HL-60/S4 (cell line): ENCODE results near the gene SUGCT.
"Not testable (repeated sequence)": the region's sequence is repeated elsewhere in the genome, so short reads cannot be mapped to it uniquely, and the experiment has no call there.

ENCODE experiments used
- in situ Hi-C: fragments of 300-500 bp; cut with MboI; formaldehyde crosslinking; loops from 2 replicates; pipeline ENCODE4 v1.14.3; 2022; ENCODE audit warnings: low sequenced_read_pairs

Gene SUGCT

DNA sequence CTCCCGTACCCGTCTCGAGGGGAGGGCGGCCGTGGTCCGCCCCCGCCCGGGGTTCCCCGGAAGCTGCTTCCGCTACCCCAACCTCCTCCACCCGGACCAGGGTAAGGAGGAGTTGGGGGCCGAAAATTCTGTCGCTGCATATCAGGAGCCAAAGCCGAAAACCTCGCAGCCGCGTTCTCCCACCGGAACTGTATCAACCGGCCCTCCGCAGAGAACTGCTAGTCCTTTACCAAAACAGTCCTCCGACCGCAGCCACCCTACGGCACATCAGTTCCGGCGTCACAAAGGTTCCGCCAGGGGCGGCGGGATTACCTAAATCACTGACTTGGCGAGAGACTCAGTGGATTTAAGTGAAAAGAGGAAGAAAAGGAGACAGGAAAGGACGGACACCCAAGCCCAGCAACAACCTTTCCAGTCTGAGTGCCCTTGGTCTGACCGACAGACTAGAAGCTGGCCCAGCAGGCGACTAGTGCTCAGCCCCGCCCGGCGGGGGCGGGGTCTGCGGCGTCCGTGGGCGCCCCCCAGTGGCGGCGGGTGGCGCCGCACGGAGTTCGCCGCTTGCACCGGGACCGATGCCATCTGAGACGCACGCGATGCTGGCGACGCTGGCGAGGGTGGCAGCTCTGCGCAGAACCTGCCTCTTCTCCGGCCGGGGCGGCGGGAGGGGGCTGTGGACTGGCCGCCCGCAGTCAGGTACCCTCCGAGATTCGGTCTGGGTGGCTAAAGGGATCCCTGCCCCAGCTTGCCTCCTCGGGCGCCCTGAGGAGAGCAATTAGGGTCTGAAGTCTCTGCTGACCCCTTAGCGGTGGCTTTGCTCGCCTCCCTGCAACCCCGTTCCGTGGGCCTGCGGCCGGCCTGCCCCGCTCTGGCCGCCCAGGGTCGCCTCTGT is at the start of gene SUGCT, which contains the start of gene MPLKIP:
SUGCT (plus strand) TSS at position 578 of the 889 bp plus-strand sequence.
MPLKIP (minus strand) TSS at position 195 of the 889 bp plus-strand sequence; CDS start at position 140, 55 bp downstream.
- in situ Hi-C loops: no loop called here

DNA sequence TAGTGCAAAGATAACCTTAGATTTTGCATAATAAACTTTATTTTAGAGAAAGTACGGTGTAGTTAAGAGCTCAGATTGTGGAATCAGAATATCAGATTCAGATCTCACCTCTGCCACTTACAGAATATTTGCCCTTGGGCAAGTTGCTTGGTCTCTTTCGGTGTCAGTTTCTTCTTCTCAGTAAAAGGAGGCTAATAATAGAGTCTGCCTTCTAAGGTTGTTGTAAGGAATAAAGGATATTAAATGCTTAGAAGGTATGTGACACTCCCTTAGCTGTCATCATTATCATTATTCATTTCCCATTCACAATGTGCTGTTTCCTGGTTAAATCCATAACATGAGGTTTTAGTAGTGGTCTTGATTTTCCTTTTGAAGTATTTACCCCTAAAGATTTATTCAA is 42.6 kb upstream of the SUGCT start:
- in situ Hi-C loops: no loop called here

DNA sequence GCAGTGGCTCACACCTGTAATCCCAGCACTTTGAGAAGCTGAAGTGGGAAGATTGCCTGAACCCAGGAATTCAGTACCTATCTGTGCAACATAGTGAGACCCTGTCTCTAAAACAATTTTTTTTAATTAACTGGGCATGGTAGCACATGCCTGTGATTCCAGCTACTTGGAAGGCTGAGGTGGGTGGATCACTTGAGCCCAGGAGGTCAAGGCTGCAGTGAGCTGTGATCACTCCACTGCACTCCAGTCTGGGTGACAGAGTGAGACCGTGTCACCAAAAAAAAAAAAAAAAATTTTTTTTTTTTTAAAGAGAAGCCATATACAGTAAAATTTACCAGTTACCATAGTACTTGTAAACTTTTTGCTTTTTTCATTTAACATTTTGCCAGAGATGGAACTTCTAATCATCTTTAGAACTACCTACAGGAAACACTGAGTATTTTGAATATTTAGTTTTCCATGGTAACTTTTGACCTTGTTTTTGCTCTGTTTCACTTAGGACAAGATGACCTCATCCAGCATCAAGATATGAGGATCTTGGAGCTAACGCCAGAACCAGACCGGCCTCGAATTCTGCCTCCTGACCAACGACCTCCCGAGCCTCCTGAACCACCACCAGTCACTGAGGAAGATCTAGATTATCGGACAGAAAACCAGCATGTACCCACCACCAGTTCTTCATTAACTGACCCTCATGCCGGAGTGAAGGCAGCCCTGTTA is 41.0 kb upstream of the SUGCT start:
- in situ Hi-C loops: no loop called here

DNA sequence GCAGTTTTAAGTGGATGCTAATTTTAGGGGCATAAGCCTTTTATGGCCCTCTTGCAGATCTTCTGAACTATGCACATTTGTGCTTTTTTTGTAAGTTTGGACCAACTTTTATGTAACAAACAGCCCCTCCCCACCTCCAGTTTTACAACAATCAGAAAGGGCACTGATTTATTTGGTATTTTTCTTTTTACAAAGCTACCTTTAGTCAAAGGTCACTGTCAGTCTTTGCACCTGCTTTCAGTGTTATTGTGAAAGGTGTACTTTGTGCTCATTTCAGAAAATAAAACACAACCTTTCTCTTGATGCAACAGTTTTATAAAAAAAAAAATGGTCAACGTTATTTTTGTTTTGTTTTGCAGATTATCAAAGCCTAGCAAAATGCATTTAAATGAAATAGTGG is 39.6 kb upstream of the SUGCT start:
- in situ Hi-C loops: no loop called here

DNA sequence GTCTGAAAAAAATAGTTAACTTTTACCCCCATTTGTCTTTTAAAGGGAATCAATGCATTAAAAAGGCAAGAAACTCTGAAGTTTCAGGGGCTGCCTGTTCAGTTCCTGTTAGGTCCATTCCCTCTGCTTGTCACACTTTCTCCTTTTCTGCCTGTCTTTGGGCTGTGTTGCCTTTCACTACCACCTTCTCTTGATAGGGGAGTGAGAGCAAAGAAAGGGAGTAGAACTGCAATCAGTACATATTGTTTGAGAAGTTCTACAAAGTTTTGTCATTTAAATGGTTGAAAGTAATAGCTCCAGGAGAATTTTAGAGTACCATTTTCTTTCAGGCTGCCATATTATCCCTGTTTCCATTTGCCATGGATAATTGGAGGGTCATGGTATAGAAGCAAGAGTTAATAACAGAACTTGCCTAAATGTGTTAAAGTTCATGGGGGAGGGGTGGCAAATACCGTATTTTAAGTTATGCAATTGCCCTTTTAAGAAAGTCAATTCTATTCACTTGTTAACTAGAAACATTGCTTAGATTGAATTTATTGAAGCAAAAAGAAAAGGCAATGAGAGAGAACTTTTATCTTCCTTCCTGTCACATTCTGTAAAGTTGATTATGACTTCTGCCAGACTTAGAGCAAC is 39.0 kb upstream of the SUGCT start:
- in situ Hi-C loops: no loop called here

DNA sequence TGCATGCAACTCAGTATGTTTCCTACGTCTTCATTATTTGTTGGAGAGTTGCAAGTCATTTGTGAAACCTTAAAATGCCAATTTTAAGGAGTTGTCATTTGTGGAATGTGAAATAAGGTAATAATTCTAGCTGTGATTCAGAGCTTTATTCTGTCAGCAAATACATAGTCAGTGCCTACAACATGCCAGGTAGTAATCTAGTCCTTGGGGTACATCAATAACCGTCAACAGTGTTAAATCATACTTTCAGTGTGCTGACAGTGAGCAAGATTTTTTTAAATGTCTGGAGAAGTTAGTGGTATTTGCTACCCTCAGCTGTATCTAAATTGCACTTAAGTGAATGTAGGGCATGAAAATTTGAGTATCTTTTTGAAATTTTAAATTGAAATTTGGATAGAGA is 37.1 kb upstream of the SUGCT start:
- in situ Hi-C loops: no loop called here

DNA sequence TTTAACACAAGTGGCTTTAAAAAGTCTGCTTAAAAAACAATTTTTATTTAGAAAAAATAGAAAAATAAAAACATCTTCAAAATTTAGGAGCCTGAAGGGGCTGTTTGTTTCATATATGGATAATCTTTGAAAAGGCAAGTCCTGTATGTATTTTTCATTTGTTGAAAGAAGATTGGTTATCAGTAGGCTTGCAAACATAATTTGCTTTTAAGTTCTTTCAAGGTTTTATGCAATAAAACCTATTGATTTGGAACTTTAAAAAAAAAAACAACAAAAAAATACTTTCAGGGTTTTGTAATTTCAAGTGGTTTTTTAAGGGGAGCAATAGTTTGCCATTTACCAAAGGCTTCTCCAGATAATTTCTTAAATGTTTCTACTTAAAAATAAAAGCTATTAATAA is 36.0 kb upstream of the SUGCT start:
- in situ Hi-C loops: no loop called here

DNA sequence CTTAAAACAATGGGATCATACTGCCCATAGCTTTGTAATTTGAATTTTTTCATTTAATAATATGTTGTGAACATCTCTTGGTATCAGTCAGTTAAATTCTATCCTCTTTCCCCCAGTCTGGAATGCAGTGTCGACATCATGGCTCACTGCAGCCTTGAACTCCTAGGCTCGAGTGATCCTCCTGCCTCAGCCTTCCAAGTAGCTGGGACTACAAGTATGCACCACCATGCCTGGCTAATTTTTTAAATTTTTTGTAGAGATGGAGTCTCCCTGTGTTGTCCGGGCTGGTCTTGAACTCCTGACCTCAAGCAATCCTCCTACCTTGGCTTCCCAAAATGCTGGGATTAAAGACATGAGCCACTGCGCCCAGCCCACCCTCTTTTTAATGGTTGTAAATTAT is 35.0 kb upstream of the SUGCT start:
- in situ Hi-C loops: no loop called here

DNA sequence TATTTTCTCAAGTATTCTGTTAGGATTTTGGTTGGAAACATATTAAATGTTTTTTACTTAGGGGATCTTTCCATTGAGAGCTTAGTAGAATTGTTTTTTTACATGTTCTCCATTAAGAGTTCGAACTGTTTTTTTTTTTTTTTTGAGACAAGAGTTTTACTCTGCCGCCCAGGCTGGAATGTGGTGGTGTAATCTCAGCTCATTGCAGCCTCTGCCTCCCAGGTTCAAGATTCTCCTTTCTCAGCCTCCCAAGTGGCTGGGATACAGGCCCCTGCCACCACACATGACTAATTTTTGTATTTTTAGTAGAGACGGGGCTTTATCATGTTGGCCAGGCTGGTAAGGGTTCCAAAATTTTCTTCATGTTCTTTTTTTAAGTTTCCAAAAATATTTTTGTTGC is 33.6 kb upstream of the SUGCT start:
- in situ Hi-C loops: no loop called here

DNA sequence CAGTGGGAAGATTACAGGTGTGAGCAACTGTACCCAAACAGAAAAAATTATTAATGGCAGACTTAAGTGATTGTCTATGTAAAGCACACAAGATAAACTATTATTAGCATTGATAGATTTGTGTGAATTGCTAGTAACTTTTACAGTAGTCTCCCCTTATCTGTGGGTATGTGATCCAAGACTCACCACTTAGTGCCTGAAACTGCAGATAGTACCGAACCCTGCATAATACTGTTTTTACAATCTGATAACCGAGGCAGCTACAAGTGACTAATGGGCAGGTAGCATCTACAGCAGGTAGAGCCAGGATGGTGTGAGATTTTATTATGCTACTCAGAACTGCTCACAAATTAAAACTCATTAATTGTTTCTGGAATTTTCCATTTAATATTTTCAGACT is 31.9 kb upstream of the SUGCT start:
- in situ Hi-C loops: no loop called here

DNA sequence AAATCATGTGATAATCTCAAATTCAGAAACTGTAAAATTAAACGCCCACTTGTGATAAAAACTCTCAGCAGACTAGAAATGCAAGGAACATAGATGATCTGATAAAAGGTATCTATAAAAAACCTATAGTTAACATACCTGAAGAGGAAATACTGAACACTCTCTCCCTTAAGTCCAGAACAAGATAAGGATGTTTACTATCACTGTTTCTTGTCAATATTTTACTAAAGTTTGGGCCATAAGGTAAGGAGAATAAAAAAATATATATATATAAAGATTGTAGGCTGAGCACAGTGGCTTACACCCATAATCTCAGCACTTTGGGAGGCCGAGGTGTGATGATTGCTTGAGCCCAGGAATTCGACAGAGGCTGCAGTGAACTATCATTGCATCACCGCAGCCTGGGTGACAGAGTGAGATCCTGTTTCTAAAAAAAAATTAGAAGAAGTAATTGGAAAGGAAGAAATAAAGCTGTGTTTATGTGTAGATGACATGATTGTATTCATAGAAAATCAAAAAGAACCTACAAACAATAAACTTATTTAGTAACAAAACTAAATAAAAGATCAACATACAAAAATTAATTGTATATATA is 28.8 kb upstream of the SUGCT start:
- in situ Hi-C loops: no loop called here

DNA sequence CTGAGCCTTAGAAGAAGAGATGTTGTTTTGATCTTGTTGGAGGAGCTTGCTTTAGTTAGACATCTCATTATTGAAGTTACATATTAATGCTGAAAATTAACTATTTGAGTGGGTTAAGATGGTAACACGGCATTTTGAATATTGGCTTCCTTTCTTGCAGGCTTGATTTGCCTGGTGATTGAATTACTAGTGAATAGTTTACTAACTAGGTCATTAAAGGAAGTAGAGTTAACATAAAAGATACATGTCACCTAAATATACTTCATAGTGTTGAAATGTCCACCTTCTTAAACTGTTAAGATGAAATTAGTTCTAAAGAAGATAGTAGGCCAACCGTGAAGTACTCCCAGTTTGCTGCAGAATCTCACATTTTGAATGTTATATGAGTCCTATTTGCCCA is 18.9 kb upstream of the SUGCT start:
- in situ Hi-C loops: no loop called here

DNA sequence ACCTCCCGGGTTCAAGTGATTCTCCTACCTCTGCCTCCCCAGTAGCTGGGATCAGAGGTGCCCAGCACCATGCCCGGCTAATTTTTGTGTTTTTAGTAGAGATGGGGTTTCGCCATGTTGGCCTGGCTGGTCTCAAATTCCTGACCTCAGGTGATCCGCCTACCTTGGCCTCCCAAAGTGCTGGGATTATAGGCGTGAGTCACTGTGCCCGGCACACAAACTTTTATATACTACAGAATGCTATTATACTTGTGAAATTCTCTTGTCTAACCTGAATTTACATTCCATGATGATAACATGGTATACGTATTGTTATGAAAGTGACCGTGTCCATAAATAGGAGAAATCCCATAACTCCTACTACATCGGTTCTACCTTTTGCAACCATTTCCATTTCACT is 17.6 kb upstream of the SUGCT start:
- in situ Hi-C loops: not testable (repeated sequence)

DNA sequence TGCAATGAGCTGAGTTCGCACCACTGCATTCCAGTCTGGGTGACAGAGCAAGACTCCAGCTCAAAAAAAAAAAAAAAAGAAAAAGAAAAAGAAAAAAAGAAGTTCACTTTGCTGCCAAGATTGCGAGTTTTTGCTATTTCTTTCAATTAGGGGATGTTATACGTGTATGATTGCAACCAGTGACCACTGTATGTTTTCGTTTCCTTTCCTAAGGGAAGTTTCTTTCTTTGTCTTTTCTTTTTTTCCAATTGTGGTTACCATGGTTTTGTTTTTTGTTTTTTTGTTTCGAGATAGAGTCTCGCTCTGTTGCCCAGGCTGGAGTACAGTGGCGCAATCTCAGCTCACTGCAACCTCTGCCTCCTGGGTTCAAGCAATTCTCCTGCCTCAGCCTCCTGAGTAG is 16.6 kb upstream of the SUGCT start:
- in situ Hi-C loops: not testable (repeated sequence)

DNA sequence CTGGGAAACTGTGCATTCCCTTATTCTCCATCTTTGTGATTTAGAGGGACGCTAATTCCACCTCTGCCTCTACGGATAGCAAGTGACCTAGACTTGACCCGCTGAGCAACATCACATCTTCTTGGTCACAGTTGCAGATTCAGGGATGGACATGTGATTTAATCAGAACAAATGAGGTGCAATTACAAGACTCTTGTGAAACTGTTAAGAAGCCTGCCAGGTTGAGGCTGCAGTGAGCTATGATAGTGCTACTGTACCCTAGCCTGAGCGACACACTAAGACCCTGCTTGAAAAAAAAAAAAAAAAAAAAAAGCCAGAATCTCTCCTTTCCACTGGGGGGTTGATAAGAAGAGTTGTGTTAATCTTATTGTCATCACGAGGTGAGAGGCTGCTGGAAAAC is 14.8 kb upstream of the SUGCT start:
- in situ Hi-C loops: no loop called here

DNA sequence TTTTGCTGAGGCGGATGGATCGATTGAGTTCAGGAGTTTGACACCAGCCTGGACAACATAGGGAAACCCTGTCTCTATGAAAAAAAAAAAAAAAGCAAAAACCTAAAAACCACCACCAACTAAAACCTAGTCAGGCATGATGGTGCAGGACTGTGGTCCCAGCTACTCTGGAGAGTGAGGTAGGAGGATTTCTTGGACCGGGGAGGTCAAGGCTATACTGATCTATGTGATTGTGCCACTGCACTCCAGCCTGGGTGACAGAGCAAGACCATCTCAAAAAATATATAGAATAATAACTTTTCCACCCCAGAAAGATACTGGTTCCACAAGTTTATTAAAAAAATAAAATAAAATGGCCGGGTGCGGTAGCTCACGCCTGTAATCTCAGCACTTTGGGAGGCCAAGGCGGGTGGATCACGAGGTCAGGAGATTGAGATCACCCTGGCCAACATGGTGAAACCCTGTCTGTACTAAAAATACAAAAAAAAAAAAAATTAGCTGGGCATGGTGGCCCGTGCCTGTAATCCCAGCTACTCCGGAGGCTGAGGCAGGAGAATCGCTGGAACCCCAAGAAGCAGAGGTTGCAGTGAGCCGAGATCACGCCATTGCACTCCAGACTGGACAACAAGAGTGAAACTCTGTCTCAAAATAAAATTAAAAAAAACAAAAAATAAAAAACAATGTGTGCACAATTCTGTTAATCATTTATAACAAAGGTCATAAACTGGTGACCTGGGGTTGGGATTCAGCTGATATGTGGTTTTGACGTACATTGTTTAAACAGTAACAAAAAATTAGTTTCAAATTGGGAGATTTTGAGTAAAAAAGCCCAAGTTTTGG is 12.5 kb upstream of the SUGCT start:
- in situ Hi-C loops: not testable (repeated sequence)

DNA sequence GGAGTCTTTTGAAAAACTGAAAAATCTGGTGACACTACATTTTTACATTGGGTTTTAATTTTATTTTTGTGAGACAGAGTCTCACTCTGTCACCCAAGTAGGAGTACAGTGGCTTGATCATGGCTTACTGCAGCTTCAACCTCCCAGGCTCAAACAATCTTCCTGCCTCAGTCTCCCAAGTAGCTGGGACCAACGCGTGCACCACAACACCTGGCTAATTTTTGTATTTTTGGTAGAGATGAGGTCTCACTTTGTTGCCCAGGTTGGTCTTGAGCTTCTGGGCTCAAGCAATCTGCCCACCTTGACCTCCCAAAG is 11.9 kb upstream of the SUGCT start:
- in situ Hi-C loops: no loop called here

DNA sequence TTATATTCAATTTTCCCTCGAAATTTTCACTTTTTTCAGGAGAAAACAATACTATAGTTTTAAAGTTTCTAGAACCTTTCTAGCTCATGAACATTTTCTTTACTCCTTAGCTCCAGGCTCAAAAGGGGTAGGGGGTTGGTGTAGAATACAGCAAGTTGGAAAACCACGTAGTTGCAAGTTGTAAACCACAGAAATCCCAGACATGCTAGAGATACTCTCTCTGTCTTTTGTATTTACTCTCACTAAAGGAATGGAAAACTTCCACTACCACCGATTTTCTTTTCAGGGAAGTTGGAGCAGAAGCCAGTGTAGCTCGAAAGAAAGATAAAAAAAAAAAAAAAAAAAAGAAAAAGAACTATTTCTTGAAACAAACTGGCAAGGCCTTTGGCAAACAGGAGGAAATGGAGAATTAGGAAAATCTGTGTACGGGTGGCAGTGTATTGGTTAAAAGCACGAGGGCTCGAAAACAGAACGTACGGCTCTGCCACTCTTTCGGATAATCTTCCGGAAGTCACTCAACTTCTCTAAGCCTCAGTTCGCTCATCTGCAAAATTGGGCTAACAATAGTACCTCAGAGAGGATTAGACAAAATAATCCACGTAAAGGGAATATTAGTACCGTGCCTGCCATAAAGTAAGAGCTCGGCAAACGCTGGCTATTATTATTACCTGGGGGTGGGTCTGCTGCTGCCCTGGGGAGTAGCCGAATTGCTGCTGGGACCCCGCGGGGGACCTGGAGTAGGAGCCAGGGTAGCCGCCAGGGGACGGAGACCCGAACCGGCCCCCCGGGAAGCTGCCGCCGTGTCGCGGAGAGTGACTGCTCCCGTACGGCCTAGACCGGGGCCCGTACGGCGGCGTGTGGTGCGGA is 1.0 kb upstream of the SUGCT start:
- in situ Hi-C loops: no loop called here

DNA sequence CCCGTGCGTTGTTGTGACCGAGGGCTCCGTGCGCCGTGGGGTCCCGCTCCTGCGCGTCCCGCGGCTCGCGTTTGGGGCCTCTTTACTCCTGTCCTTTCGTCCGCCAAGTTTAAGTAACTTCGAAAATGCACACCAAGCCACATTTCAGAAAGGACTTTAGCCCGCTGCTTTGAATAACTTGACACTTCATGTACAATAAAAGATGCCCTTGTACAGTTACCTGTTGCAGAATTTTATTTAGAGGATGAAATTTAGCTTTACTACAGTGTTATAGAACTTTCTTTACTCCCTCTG is 459 bp downstream of the SUGCT start:
- in situ Hi-C loops: no loop called here

DNA sequence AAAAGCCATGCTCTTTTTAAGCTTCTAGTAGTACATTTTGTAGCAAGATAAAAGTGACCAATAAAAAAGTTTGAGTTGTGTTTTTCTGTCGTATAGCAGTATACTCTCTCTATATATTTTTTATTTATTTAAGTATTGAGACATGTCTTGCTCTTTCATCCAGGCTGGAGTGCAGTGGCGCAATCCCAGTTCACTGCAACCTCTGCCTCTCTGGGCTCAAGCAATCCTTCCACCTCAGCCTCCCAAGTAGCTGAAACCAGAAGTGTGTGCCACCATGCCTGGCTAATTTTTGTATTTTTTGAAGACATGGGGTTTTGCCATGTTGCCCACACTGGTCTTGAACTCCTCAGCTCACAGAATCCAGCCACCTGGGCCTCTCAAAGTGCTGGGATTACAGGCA is 2.8 kb downstream of the SUGCT start:
- in situ Hi-C loops: no loop called here
